GM19099 (cell line): ENCODE results near the gene STOM.

Experiments
- POLR2A ChIP-seq: IDR thresholded peaks from 3 replicates; pipeline ENCODE4 v1.6.1; 2011; ENCODE audit warnings: low read depth; ENCODE audit not compliant: insufficient read length; ENCODE audit errors: extremely low read depth

The STOM gene

DNA sequence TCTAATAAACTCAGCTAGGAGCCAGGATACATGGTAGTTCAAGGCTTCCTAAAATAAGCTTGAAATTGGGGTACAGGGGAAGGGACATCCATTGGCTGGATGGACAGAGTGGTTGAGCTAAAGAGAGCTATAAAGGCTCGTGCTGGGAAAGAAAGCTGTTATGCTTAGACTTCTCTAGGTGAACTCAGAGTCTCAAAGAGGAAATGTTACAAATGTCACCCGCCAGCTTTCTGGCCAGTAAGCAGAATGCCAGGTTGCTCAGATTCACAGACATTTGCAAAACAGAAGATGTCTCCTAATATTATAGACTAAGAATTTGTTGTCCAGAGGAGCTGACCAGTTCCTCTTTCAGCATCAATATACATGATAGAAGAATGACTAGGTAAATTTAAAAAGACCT lies 30.6 kb downstream of the STOM start:
- TF ChIP-seq POLR2A: no peak

DNA sequence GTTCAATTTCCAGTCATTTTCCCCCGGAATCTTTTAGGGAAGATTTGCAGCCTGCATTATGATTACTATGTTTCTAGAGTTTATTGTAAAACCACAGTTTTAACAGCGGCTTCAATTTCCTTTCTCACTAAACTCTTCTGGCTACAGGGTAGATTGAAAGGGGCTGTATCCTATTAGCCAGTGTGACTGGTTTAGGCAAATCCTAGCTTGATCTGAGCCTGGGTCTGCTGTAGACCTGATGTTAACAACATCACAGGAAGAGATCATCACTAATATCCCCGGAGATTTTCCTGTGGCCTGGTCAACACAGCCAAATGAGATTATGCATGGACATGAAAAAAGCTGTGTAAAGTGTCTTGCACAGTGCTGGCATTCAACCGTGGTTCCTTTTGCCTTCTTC lies 33.4 kb downstream of the STOM start:
- no peak for TF ChIP-seq POLR2A

DNA sequence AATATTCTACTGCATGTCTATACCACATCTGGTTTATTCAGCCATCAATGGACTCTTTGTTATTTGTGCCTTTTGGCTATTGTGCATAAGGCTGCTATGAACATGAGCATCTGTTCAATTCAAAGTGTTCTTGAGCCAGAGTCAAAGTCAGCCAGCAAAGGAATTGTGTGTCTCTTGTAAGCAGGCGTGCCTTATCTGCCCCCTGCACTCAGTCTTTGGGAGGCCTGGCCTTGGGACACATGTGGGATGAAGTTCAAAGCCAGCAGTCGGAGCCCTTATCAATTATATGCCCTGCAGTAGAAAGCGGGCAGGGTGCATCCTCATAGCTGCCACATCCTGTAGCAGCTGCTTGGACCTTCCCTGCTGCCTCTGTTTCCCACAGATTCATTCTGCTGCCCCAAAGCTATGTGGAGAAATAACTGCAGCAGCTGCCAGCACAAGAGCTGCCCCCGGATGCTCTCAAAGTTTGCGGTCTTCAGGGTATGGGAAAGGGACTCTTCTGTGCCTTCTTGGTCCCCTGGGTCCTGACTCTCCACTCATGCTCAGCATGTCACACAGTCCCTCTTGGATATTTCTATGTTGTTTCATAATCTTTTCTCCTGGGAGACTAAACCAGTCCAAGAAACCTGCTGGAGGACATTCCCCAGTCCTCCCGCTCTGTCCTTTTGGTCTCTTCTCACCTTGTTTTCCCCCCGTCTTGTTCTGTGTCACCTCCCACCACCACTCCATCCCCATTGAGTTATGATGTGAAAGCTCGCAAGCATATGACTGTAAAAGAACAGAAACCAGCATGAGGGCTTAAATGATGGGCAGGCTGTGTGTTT lies 35.9 kb downstream of the STOM start:
- no peak for TF ChIP-seq POLR2A

DNA sequence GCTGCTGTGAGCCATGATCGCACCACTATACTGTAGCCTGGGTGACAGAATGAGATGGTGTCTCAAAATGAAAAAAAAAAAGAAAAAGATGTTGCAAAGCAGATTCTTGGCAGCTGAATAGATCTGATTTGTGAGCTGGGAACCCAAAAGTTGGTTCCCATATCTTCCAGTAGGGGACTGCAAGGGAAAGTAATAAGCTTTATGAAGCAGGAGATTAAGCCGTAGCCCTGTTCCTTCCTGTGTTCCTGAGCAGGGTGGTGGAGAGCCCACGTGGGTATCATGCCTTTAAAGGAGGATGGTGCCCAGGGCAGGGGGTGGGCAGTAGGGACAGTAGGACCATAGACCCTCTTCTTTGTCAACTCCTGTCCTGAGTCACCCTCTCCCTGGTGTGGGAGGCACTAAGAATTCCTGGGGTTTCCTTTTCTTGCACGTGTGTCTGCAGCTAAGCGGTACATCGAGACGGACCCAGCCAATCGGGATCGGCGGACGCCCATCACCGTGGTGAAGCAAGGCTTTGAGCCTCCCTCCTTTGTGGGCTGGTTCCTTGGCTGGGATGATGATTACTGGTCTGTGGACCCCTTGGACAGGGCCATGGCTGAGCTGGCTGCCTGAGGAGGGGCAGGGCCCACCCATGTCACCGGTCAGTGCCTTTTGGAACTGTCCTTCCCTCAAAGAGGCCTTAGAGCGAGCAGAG lies 37.9 kb downstream of the STOM start:
- TF ChIP-seq POLR2A: no peak

DNA sequence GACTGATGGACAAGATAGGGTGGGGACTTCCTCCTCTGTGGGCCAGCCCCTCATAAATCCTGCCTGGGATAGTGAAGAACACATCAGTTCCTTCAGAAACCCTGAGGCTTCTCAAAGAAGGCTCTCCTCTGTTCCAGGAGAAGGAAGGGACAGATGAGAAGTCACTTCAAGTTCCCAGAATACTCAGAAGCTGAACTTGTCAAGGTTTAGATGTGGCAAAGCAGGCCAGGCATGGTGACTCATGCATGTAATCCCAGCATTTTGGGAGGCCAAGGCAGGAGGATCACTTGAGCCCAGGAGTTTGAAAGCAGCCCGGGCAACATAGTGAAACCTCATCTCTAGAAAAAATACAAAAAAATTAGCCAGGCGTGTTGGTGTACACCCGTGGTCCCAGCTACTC lies 38.5 kb downstream of the STOM start:
- TF ChIP-seq POLR2A: no peak

DNA sequence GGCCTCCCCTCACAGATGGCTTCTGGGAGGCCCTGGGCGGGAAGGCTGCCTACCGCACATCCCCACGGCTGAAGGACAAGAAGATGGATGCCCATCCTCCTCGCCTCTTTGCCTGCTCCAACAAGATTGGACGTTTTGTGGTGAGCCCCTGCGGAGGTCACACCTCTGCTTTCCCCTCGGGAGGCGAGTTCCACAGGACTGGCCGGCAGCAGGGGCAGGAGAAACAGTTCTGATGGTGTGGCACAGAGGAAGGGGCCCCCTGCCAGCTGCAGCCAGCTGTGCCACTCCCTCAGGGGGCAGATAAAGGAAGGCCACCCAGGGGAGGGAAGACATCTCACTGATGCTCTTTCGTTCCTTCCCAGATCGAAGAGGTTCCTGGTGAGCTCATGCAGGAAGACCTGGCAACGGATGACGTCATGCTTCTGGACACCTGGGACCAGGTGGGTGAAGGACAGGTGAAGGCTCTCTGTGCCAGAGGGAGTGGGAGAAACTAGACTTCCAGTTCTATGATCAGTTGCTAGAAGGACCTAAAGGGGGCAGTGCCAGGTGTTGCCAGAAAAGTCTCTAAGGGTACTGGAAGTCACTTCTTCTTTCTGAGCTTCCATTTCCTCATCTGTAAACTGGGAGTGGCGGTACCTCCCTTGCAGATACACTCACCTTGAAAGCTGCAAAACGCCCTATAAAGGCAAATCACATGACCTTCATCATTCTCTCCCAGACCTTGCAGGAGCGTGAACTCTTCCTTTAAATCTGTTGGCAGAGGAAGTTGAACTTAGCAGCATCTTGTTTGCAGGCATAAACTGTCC lies 41.0 kb downstream of the STOM start:
- TF ChIP-seq POLR2A: no peak

DNA sequence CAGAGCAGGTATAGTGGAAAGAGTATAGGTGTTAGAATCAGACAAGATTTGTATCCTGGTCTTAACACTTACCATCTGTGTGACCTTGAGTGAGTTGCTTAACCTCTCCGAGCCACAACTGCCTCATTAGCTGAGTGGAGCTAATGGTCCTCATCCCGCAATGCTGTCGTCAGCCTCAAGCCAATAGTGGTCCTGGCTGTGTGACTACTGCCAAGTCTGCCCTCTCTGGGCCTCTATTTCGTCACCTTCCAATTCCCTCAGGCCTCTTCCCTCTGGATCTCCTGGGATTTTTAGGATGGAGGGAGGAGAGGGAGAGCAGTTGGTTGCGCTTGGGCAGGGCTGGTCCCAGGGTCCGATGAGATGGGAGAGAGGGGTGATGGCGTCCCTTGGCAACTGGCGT lies 41.6 kb downstream of the STOM start:
- TF ChIP-seq POLR2A: no peak

DNA sequence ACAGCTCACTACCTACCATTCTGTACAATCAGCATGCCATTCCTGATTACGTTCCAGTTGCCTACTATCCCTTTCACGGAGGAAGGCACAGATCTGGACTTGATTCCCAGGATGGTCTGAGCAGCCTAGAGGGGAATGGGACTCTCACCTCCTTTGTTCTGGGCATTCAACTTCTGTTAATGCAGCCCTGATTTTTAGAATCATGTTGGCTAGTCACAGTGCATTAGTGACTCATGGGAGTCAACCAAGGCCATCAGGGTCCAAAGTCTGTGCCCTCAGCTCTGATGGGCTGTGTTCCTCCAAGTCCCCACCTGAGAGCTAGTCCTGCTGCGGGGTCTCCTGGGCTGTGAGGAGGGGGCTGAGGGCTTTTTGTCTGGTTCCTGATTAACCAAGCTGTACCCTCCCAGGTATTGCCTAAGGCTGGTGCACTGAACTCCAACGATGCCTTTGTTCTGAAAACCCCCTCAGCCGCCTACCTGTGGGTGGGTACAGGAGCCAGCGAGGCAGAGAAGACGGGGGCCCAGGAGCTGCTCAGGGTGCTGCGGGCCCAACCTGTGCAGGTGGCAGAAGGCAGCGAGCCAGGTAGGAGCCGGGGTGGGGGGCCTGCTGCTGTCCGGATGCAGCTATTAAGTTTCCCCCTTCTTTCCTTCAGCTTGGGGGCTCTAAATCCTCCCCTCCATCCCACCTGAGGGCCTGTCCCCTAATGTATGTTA lies 43.0 kb downstream of the STOM start:
- TF ChIP-seq POLR2A: no peak

DNA sequence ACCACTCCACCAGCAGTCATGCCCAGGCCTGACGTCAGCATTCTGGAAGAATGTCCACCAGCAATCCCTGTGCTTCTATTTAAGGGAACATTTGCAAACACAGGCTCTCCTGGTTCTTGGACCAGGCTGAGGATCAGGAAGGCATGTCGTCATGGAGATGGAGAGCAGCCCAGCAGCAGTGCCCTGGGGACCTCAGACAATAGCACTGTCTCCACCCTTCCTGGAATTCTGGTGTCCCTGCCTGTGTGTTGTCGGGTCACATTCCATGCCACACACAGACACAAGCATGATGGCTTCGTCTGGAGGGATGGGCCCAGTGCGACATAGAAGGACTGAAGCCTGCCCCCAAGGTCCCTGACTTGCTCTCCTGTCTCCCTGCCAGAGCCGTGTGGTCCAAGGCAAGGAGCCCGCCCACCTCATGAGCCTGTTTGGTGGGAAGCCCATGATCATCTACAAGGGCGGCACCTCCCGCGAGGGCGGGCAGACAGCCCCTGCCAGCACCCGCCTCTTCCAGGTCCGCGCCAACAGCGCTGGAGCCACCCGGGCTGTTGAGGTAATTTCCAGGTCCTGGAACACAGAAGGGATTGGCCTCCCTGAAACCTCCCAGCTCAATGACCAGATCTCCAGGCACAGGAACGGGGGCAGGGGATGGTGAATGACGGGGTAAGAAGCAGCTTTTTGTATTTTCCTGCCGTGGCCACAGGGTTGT lies 43.8 kb downstream of the STOM start:
- TF ChIP-seq POLR2A: no peak

DNA sequence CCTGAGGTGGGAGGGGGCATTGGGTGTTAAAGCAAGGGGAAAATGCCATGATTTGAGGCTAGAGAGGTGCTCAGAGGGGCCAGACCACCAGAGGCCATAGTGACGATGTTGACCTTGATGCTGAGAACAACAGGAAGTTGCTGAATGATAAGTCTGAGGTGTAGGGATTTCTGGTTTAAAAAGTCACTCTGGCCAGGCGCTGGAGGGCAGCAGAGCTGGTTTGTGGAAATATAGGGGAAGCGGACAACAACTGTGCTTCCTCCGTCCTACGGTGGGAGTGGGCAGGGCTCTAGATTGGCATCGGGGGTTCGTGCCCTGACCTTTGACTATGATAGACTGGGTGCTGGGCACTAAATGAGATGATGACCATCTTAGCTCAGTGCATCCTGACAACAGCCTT lies 44.7 kb downstream of the STOM start:
- no peak for TF ChIP-seq POLR2A

DNA sequence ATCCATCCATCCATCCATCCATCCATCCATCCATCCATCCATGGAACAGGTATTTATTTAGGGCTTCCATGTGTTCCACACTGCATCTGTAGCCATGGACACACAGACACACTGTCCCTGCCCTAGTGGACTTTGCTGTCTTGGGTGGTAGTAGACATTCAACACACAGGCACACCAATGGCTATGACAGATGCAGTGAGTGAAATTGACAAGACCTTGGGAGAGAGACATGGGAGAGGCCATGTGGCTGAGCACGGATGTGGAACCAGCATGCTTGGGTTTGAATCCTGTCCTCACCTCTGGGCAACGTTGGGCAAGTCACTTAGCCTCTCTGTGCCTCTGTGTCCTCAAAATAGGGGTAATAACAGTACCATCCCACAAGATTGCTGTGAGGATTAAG lies 45.3 kb downstream of the STOM start:
- TF ChIP-seq POLR2A: no peak

DNA sequence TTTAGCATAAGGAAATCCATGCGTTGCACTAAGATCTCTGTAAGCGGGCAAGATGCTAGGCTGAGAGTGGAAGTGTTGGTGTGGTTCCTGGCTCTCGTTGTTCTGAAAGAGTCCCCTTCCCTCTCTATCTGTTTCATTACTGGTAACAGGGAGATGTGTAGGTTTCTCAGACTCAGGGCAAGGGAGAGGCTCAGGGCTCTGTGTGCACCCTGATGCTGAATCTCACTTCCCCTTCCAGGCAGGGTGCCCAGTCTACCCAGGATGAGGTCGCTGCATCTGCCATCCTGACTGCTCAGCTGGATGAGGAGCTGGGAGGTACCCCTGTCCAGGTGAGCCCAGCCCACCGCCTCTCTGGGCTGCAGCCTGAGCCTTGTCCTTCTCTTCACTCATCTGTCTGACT lies 45.7 kb downstream of the STOM start:
- no peak for TF ChIP-seq POLR2A

DNA sequence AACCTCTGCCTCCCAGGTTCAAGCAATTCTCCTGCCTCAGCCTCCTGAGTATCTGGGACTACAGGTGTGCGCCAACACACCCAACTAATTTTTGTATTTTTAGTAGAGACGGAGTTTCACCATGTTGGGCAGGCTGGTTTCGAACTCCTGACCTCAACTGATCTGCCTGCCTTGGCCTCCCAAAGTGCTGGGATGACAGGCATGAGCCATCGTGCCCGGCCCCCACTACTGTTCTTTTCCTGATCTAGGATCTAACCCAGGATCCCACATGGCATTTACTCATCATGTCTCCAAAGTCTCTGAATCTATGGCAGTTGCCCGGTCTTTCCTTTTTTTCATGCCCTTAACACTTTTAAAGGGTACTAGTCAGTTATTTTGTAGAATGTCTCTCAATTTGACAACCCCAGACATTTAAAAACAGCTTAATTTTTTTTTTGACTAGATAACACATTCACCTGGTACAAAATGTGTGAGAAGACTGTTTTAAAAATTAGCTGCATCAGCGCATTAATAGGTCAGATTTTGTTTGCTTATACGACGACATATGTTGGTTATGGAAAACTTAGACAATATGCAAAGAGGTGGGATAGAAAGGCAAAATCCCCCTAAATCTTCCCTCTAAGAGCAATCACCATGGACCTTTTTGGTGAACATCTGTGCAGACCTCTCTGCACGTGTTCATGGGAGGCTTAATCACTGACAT lies 46.5 kb downstream of the STOM start:
- no peak for TF ChIP-seq POLR2A
